HCT116 (cell line): ENCODE data around the gene VIPR2. TPM values are rescaled to one million over a fixed set of nuclear protein-coding genes. Genes with fewer than 3 reads are reported as not detected.

ENCODE experiments used
- ATAC-seq: fragments of 200-7000 bp; cut with Tn5 transposase; 2 replicates; pipeline ENCODE4 v1.9.1; 2020; ENCODE audit warnings: mild to moderate bottlenecking, moderate library complexity
- BruUV-seq: library from RNA; stranded (reverse); fragments of 400-500 nt; replicated peaks from 2 replicates; lab custom pipeline; 2021; lab: Mats Ljungman, UMichigan
- CTCF ChIA-PET: fragments of 300-600 bp; sonication (Branson Sonifier 250); formaldehyde crosslinking; loops from one replicate; lab custom pipeline; 2021; ENCODE audit warnings: antibody characterized with exemption; lab: Charles Lee
- POLR2A ChIA-PET: fragments of 300-600, 350-600 bp; sonication (Branson Sonifier 250); formaldehyde crosslinking; loops from one replicate; lab custom pipeline; 2021; ENCODE audit warnings: antibody characterized with exemption; lab: Charles Lee
- RAD21 ChIA-PET, 2 experiments: fragments of 300-600 bp; sonication (Branson Sonifier 250); formaldehyde crosslinking; loops; one replicate each; lab custom pipeline; 2023; ENCODE audit warnings: low total read pairs in 2 of 2; ENCODE audit not compliant: uncharacterized antibody in 2 of 2, unreplicated experiment in 2 of 2, low non-redundant PET in 1 of 2; lab: Charles Lee
- DNase-seq: peaks from one replicate; pipeline ENCODE4 v3.0.0-alpha.2; 2010; ENCODE audit warnings: low read depth, low spot score
- H2AFZ ChIP-seq: fragments of 200-600 bp; shearing (Covaris generic), sonication (generic); 2 replicates; pipeline ENCODE4 v1.6.1; 2017; ENCODE audit warnings: low read depth, mixed run types, mixed read lengths, antibody characterized with exemption, low read length; ENCODE audit not compliant: poor library complexity, severe bottlenecking
- H3K27ac ChIP-seq: 2 replicates; pipeline ENCODE4 v1.5.1; 2012; ENCODE audit warnings: low read depth, low read length
- H3K27me3 ChIP-seq: fragments of 200-600 bp; sonication (generic); 2 replicates; pipeline ENCODE4 v1.6.1; 2016; ENCODE audit warnings: mixed run types, low read length, mixed read lengths; ENCODE audit not compliant: insufficient read depth
- H3K36me3 ChIP-seq, 2 experiments: fragments of 200-500 bp in 1 of 2; fragments of 200-600 bp in 1 of 2; sonication (Bioruptor generic) in 1 of 2; sonication (generic) in 1 of 2; 2 replicates each; pipeline versions ENCODE4 v1.5.1 to v1.6.1; 2014 to 2016; ENCODE audit warnings: low read length in 2 of 2, inconsistent platforms in 1 of 2, mixed read lengths in 1 of 2, mixed run types in 1 of 2; ENCODE audit not compliant: insufficient read depth in 2 of 2, control insufficient read depth in 1 of 2
- H3K4me1 ChIP-seq, 2 experiments: fragments of 200-600 bp in 1 of 2; sonication (generic) in 1 of 2; 2 replicates each; pipeline versions ENCODE4 v1.5.1 to v1.6.1; 2012 to 2017; ENCODE audit warnings: low read length in 2 of 2, inconsistent platforms in 1 of 2, mild to moderate bottlenecking in 1 of 2, mixed read lengths in 1 of 2, mixed run types in 1 of 2, moderate library complexity in 1 of 2; ENCODE audit not compliant: insufficient read depth in 2 of 2, control insufficient read depth in 1 of 2
- H3K4me2 ChIP-seq: fragments of 200-600 bp; sonication (generic); 2 replicates; pipeline ENCODE4 v1.6.1; 2017; ENCODE audit warnings: mixed run types, low read length, mixed read lengths
- H3K4me3 ChIP-seq, 2 experiments: fragments of 200-600 bp in 1 of 2; sonication (generic) in 1 of 2; replicated peaks in 1 of 2; 2 replicates each; pipeline ENCODE4 v1.5.1; 2011 to 2016; ENCODE audit warnings: low read length in 2 of 2, control low read depth in 1 of 2, low read depth in 1 of 2, mild to moderate bottlenecking in 1 of 2, mixed read lengths in 1 of 2, mixed run types in 1 of 2
- H3K79me2 ChIP-seq: fragments of 200-600 bp; sonication (generic); 2 replicates; pipeline ENCODE4 v1.6.1; 2017; ENCODE audit warnings: mild to moderate bottlenecking, mixed run types, low read length, moderate library complexity, mixed read lengths; ENCODE audit not compliant: insufficient read depth
- H3K9ac ChIP-seq: fragments of 200-600 bp; sonication (generic); 2 replicates; pipeline ENCODE4 v1.6.1; 2016; ENCODE audit warnings: low read length, mixed read lengths
- H3K9me2 ChIP-seq: fragments of 200-600 bp; sonication (generic), shearing (Covaris generic); 2 replicates; pipeline ENCODE4 v1.6.1; 2017; ENCODE audit warnings: mixed run types, mild to moderate bottlenecking, moderate library complexity; ENCODE audit not compliant: insufficient read depth
- H3K9me3 ChIP-seq, 2 experiments: fragments of 200-500 bp in 1 of 2; fragments of 200-600 bp in 1 of 2; sonication (Bioruptor generic) in 1 of 2; sonication (generic) in 1 of 2; 2 replicates each; pipeline ENCODE4 v1.6.1; 2014 to 2017; ENCODE audit warnings: low read length in 2 of 2, mixed read lengths in 2 of 2, inconsistent platforms in 1 of 2, low read depth in 1 of 2, mild to moderate bottlenecking in 1 of 2, mixed run types in 1 of 2, moderate library complexity in 1 of 2; ENCODE audit not compliant: control insufficient read depth in 1 of 2, insufficient read depth in 1 of 2
- H4K20me1 ChIP-seq: fragments of 200-600 bp; sonication (generic), shearing (Covaris generic); 2 replicates; pipeline ENCODE4 v1.6.1; 2017; ENCODE audit warnings: mixed run types, mild to moderate bottlenecking, moderate library complexity; ENCODE audit not compliant: insufficient read depth
- CBX3 ChIP-seq: IDR thresholded peaks from 2 replicates; pipeline ENCODE4 v1.6.1; 2012; ENCODE audit warnings: low read depth
- CEBPB ChIP-seq: IDR thresholded peaks from 2 replicates; pipeline ENCODE4 v1.6.1; 2012; ENCODE audit warnings: low read depth
- EGR1 ChIP-seq: IDR thresholded peaks from 2 replicates; pipeline ENCODE4 v1.6.1; 2012; ENCODE audit warnings: low read depth
- EZH2 ChIP-seq: fragments of 200-600 bp; sonication (generic); IDR thresholded peaks from 2 replicates; pipeline ENCODE4 v1.6.1; 2017; ENCODE audit warnings: antibody characterized with exemption, mixed run types
- EZH2phosphoT487 ChIP-seq: fragments of 200-600 bp; IDR thresholded peaks from 2 replicates; pipeline ENCODE4 v1.6.1; 2018; ENCODE audit warnings: antibody characterized with exemption, borderline replicate concordance
- POLR2A ChIP-seq: IDR thresholded peaks from 2 replicates; pipeline ENCODE4 v1.7.0; 2011; ENCODE audit warnings: borderline replicate concordance; ENCODE audit not compliant: insufficient read depth, insufficient read length; ENCODE audit errors: extremely low read depth
- POLR2AphosphoS5 ChIP-seq: IDR thresholded peaks from 2 replicates; pipeline ENCODE4 v1.6.1; 2011; ENCODE audit warnings: mild to moderate bottlenecking, low read depth, low read length, moderate library complexity
- RAD21 ChIP-seq: IDR thresholded peaks from 2 replicates; pipeline ENCODE4 v1.6.1; 2012; ENCODE audit warnings: low read depth, mild to moderate bottlenecking
- SIN3A ChIP-seq: IDR thresholded peaks from 2 replicates; pipeline ENCODE4 v1.6.1; 2012; ENCODE audit warnings: low read depth
- TCF7L2 ChIP-seq: IDR thresholded peaks from 2 replicates; pipeline ENCODE4 v1.7.0; 2011; ENCODE audit warnings: borderline replicate concordance, inconsistent platforms; ENCODE audit not compliant: insufficient read depth, insufficient read length; ENCODE audit errors: extremely low read depth
- YY1 ChIP-seq: IDR thresholded peaks from 2 replicates; pipeline ENCODE4 v1.6.1; 2011; ENCODE audit warnings: low read length, low read depth, moderate library complexity, mild to moderate bottlenecking; ENCODE audit not compliant: insufficient replicate concordance; ENCODE audit errors: extremely low read depth
- ZFX ChIP-seq: fragments of 450-650 bp; IDR thresholded peaks from 2 replicates; pipeline ENCODE4 v1.6.1; 2017
- intact Hi-C: fragments of 100-400 bp; cut with micrococcal nuclease; formaldehyde crosslinking; loops from 2 replicates; pipeline ENCODE4 v1.10.0; 2022
- total RNA-seq: library from RNA; stranded (reverse); gene quantifications from one replicate; pipeline ENCODE4 v1.2.1, GENCODE V29; 2021; ENCODE audit not compliant: unreplicated experiment
- TF ChIP-seq, protein P1 (sequence below): IDR thresholded peaks from 2 replicates; pipeline ENCODE4 v1.6.1; 2012; ENCODE audit warnings: low read depth
- TF ChIP-seq, protein P2 (sequence below), 3 experiments: fragments of 200-600 bp in 1 of 3; sonication (generic) in 1 of 3; IDR thresholded peaks in 2 of 3; conservative IDR thresholded peaks in 1 of 3; 2 replicates each; pipeline ENCODE4 v1.5.1; 2012 to 2017; ENCODE audit warnings: low read depth in 2 of 3, low read length in 2 of 3, antibody characterized with exemption in 1 of 3, borderline replicate concordance in 1 of 3, control low read depth in 1 of 3, mild to moderate bottlenecking in 1 of 3, mixed read lengths in 1 of 3, mixed run types in 1 of 3, moderate library complexity in 1 of 3; ENCODE audit not compliant: insufficient read depth in 1 of 3
- TF ChIP-seq, protein P3 (sequence below): IDR thresholded peaks from 2 replicates; pipeline ENCODE4 v1.6.1; 2011; ENCODE audit warnings: mild to moderate bottlenecking, low read length, moderate library complexity; ENCODE audit not compliant: insufficient replicate concordance; ENCODE audit errors: extremely low read depth
- TF ChIP-seq, protein P4 (sequence below): IDR thresholded peaks from 2 replicates; pipeline ENCODE4 v1.6.1; 2012

Gene VIPR2
- total RNA-seq, 1 experiment from 2014 or later, result 0.10 TPM

DNA sequence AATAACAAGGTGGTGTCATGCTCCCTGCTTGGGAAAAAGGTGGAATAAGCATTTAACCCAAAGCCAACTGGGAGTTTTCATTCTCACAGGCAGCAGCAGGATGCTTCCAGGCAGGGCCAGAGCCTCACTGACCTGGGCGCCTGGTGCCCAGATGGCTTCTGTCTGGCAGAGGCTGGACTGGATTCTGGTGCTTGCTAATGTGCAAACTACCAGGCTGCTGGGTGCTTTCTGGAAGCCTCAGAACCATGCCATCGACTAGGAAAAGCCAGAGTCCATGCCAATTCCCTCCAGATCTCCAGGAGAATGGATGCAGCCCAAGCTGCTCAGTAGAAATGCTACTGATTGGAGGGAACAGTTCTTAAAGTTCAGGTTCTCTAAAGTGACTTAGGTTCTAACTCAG lies 36.2 kb downstream of the VIPR2 start:
- H3K4me1 ChIP-seq, result peaks cover 0 to 17% of the 10 kb centered on the region in 2 experiments; a peak in 2 of 4 replicates
- H3K9me2 ChIP-seq, result no peaks in the 10 kb centered on the region
- H3K4me2 ChIP-seq, result no peak overlapping the region
- TF ChIP-seq YY1 (no peak), SIN3A (no peak), TCF7L2 (no peak), CEBPB (no peak), RAD21 (no peak), EGR1 (no peak), EZH2 (no peak), POLR2A (no peak), EZH2phosphoT487 (no peak), POLR2AphosphoS5 (no peak), CBX3 (no peak), ZFX (no peak)
- TF ChIP-seq, protein P1, sequence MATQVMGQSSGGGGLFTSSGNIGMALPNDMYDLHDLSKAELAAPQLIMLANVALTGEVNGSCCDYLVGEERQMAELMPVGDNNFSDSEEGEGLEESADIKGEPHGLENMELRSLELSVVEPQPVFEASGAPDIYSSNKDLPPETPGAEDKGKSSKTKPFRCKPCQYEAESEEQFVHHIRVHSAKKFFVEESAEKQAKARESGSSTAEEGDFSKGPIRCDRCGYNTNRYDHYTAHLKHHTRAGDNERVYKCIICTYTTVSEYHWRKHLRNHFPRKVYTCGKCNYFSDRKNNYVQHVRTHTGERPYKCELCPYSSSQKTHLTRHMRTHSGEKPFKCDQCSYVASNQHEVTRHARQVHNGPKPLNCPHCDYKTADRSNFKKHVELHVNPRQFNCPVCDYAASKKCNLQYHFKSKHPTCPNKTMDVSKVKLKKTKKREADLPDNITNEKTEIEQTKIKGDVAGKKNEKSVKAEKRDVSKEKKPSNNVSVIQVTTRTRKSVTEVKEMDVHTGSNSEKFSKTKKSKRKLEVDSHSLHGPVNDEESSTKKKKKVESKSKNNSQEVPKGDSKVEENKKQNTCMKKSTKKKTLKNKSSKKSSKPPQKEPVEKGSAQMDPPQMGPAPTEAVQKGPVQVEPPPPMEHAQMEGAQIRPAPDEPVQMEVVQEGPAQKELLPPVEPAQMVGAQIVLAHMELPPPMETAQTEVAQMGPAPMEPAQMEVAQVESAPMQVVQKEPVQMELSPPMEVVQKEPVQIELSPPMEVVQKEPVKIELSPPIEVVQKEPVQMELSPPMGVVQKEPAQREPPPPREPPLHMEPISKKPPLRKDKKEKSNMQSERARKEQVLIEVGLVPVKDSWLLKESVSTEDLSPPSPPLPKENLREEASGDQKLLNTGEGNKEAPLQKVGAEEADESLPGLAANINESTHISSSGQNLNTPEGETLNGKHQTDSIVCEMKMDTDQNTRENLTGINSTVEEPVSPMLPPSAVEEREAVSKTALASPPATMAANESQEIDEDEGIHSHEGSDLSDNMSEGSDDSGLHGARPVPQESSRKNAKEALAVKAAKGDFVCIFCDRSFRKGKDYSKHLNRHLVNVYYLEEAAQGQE, result no peak
- TF ChIP-seq, protein P2, sequence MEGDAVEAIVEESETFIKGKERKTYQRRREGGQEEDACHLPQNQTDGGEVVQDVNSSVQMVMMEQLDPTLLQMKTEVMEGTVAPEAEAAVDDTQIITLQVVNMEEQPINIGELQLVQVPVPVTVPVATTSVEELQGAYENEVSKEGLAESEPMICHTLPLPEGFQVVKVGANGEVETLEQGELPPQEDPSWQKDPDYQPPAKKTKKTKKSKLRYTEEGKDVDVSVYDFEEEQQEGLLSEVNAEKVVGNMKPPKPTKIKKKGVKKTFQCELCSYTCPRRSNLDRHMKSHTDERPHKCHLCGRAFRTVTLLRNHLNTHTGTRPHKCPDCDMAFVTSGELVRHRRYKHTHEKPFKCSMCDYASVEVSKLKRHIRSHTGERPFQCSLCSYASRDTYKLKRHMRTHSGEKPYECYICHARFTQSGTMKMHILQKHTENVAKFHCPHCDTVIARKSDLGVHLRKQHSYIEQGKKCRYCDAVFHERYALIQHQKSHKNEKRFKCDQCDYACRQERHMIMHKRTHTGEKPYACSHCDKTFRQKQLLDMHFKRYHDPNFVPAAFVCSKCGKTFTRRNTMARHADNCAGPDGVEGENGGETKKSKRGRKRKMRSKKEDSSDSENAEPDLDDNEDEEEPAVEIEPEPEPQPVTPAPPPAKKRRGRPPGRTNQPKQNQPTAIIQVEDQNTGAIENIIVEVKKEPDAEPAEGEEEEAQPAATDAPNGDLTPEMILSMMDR (IDR thresholded peaks at IDR 0.05 in 2 of 3, conservative IDR thresholded peaks at IDR 0.05 in 1 of 3; ENCODE audit: borderline replicate concordance in 1 of 3, insufficient read depth in 1 of 3, low read depth in 2 of 3, low read length in 2 of 3), result no peak
- TF ChIP-seq, protein P3, sequence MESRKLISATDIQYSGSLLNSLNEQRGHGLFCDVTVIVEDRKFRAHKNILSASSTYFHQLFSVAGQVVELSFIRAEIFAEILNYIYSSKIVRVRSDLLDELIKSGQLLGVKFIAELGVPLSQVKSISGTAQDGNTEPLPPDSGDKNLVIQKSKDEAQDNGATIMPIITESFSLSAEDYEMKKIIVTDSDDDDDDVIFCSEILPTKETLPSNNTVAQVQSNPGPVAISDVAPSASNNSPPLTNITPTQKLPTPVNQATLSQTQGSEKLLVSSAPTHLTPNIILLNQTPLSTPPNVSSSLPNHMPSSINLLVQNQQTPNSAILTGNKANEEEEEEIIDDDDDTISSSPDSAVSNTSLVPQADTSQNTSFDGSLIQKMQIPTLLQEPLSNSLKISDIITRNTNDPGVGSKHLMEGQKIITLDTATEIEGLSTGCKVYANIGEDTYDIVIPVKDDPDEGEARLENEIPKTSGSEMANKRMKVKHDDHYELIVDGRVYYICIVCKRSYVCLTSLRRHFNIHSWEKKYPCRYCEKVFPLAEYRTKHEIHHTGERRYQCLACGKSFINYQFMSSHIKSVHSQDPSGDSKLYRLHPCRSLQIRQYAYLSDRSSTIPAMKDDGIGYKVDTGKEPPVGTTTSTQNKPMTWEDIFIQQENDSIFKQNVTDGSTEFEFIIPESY, result no peak
- TF ChIP-seq, protein P4, sequence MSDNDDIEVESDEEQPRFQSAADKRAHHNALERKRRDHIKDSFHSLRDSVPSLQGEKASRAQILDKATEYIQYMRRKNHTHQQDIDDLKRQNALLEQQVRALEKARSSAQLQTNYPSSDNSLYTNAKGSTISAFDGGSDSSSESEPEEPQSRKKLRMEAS, result no peak
- H3K9ac ChIP-seq, result no peak overlapping the region
- RAD21 ChIA-PET, result no interaction called here
- H3K27me3 ChIP-seq, result peaks cover 20% of the 10 kb centered on the region; the same call in 1 of the 2 replicates
- H2AFZ ChIP-seq, result no peak overlapping the region
- H4K20me1 ChIP-seq, result no peaks in the 10 kb centered on the region
- no peak overlapping the region for H3K4me3 ChIP-seq
- intact Hi-C loops, result no loop called here
- ATAC-seq, result no peak
- CTCF ChIA-PET, result no interaction called here
- no peak for DNase-seq
- no peaks in the 10 kb centered on the region for H3K79me2 ChIP-seq
- H3K27ac ChIP-seq, result no peak overlapping the region
- H3K36me3 ChIP-seq, result no peaks in the 10 kb centered on the region
- no peaks in the 10 kb centered on the region for H3K9me3 ChIP-seq
- BruUV-seq, result no TSS peak
- POLR2A ChIA-PET, result no interaction called here
